Measurements from ENCODE around the gene PLXND1.

- no peak for TF ChIP-seq CTCF (IDR thresholded peaks at IDR 0.05)
- no peak for TF ChIP-seq POLR2A (IDR thresholded peaks at IDR 0.05)
Observed at GRCh38 chr3:129558772-129559564, 47.5 kb downstream of the PLXND1 start.

All from body of pancreas (tissue), 4 donors.